Upper lobe of left lung (tissue), 6 donors: ENCODE measurements around the gene MICALL1. TPM values are rescaled to one million over a fixed set of nuclear protein-coding genes. Genes with fewer than 3 reads are reported as not detected.

Source experiments
- ATAC-seq, 2 donors: fragments of 200-7000 bp; cut with Tn5 transposase; one replicate each; pipeline ENCODE4 v1.9.1; 2022; ENCODE audit warnings: mild to moderate bottlenecking in 2 of 2, moderate library complexity in 2 of 2; ENCODE audit not compliant: low FRiP score in 2 of 2
- DNase-seq, 2 donors: peaks; one replicate each; pipeline ENCODE4 v3.0.0-alpha.2; 2019 to 2020
- H3K27ac ChIP-seq, 4 donors: fragments of 200-600 bp; sonication (generic); one replicate each; pipeline ENCODE4 v1.5.1; 2016 to 2019
- H3K27me3 ChIP-seq, 4 donors: fragments of 200-600 bp; sonication (generic); one replicate each; pipeline ENCODE4 v1.5.1; 2017 to 2019
- H3K36me3 ChIP-seq, 4 donors: fragments of 200-600 bp; sonication (generic); one replicate each; pipeline ENCODE4 v1.5.1; 2016 to 2019
- H3K4me1 ChIP-seq, 4 donors: fragments of 200-600 bp; sonication (generic); one replicate each; pipeline ENCODE4 v1.5.1; 2018 to 2019
- H3K4me3 ChIP-seq, 4 donors: fragments of 200-600 bp; sonication (generic); one replicate each; pipeline ENCODE4 v1.5.1; 2017 to 2019; ENCODE audit warnings: mild to moderate bottlenecking in 2 of 4, moderate library complexity in 1 of 4
- H3K9me3 ChIP-seq, 4 donors: fragments of 200-600 bp; sonication (generic); one replicate each; pipeline ENCODE4 v1.5.1; 2018 to 2019
- EP300 ChIP-seq, 4 donors: sonication (generic); formaldehyde crosslinking; IDR thresholded peaks; one replicate each; pipeline ENCODE4 v1.5.1; 2017; ENCODE audit warnings: antibody characterized with exemption in 4 of 4, control low read depth in 2 of 4
- POLR2A ChIP-seq, 4 donors: fragments of 450-650 bp; IDR thresholded peaks; one replicate each; pipeline ENCODE4 v1.5.1; 2016 to 2017; ENCODE audit warnings: antibody characterized with exemption in 4 of 4, mild to moderate bottlenecking in 2 of 4
- POLR2AphosphoS5 ChIP-seq, 2 donors: sonication (generic); formaldehyde crosslinking; IDR thresholded peaks; one replicate each; pipeline ENCODE4 v1.5.1; 2017; ENCODE audit warnings: antibody characterized with exemption in 2 of 2
- WGBS, 2 donors: methylation state at CpG; one replicate each; pipeline ENCODE4 v1.1.5; 2017 to 2018; 5-methylcytosine and 5-hydroxymethylcytosine counted together
- total RNA-seq, 6 donors: library from RNA; depleted of rRNA in 4 of 6; stranded (reverse); fragments of >200 nt in 4 of 6; gene quantifications; one replicate each; pipeline versions ENCODE4 v1.1.0 to v1.2.1, GENCODE V29; 2016 to 2021
- TF ChIP-seq, protein P1 (sequence below), 6 experiments: fragments of 450-650 bp in 4 of 6; fragments of 200-600 bp in 2 of 6; sonication (generic) in 2 of 6; IDR thresholded peaks; one replicate each; pipeline ENCODE4 v1.5.1; 2016 to 2019; ENCODE audit warnings: antibody characterized with exemption in 6 of 6
- donor health status: DM: no; HTN: no; CAD: no; lungs with moderate emphysema.
- donor health status: DM: no; HTN: yes; CAD: no; lungs with severe emphysema.

MICALL1 gene
- total RNA-seq, 6 donors from 2014 or later = 24.3 to 47.1 (median 37.3) TPM

DNA sequence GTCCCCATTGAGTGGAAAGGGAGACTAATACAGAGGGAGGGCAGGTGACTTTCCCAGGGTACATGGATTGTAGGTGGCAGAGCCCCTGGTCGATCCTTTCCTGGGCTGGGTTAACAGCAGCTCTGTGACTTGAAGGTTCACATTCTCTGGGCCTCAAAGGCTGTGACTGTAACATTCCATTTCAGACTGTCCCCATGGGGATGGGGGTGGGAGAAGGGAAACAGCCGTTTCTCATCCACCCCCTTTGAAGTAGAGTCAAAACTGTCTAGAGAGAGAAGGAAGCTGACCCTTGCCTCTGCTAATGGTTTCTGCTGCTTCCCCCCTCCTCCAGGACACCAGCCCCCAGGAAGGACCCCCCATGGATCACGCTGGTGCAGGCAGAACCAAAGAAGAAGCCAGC lies 19.2 kb downstream of the MICALL1 start:
- Histone ChIP-seq H3K27me3 (no peaks in the 10 kb centered on the region), H3K4me3 (no peak overlapping the region), H3K36me3 (peaks cover 0 to 91% (median 58%) of the 10 kb centered on the region in 4 donors), H3K9me3 (no peaks in the 10 kb centered on the region), H3K27ac (no peak overlapping the region), H3K4me1 (peaks cover 3 to 13% (median 9%) of the 10 kb centered on the region in 4 donors)
- 60 to 77% methylated on average over 1 to 3 of the region's 3 CpGs for WGBS, 2 donors
- no peak for DNase-seq
- no peak for ATAC-seq
- no peak for TF ChIP-seq POLR2A (IDR thresholded peaks at IDR 0.05)
- TF ChIP-seq POLR2AphosphoS5 (IDR thresholded peaks at IDR 0.05) = no peak
- TF ChIP-seq EP300 (IDR thresholded peaks at IDR 0.05) = no peak
- TF ChIP-seq, protein P1, sequence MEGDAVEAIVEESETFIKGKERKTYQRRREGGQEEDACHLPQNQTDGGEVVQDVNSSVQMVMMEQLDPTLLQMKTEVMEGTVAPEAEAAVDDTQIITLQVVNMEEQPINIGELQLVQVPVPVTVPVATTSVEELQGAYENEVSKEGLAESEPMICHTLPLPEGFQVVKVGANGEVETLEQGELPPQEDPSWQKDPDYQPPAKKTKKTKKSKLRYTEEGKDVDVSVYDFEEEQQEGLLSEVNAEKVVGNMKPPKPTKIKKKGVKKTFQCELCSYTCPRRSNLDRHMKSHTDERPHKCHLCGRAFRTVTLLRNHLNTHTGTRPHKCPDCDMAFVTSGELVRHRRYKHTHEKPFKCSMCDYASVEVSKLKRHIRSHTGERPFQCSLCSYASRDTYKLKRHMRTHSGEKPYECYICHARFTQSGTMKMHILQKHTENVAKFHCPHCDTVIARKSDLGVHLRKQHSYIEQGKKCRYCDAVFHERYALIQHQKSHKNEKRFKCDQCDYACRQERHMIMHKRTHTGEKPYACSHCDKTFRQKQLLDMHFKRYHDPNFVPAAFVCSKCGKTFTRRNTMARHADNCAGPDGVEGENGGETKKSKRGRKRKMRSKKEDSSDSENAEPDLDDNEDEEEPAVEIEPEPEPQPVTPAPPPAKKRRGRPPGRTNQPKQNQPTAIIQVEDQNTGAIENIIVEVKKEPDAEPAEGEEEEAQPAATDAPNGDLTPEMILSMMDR (IDR thresholded peaks at IDR 0.05) = no peak

DNA sequence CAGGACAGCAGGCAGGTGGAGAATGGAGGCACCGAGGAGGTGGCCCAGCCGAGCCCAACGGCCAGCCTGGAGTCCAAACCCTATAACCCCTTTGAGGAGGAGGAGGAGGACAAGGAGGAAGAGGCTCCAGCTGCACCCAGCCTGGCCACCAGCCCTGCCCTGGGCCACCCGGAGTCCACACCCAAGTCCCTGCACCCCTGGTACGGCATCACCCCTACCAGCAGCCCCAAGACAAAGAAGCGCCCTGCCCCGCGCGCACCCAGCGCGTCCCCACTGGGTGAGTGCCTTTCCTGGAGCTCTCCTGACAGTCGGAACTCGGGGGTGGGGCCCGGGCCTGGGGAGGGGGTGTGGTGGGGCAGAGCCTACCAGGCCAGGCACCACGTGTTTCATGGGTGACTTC lies 19.7 kb downstream of the MICALL1 start:
- ATAC-seq (no peak), DNase-seq (peak in 1 of 2 donors; percentile 79)
- no peak overlapping the region for H3K27ac ChIP-seq
- 93 to 98% methylated on average over 3 to 8 of the region's 15 CpGs for WGBS, 2 donors
- no peak overlapping the region for H3K4me3 ChIP-seq
- peaks cover 0 to 91% (median 58%) of the 10 kb centered on the region in 4 donors for H3K36me3 ChIP-seq
- H3K9me3 ChIP-seq = no peaks in the 10 kb centered on the region
- TF ChIP-seq POLR2A (IDR thresholded peaks at IDR 0.05) (no peak), POLR2AphosphoS5 (IDR thresholded peaks at IDR 0.05) (no peak), EP300 (IDR thresholded peaks at IDR 0.05) (no peak)
- TF ChIP-seq, protein P1 (IDR thresholded peaks at IDR 0.05) = no peak
- peaks cover 4 to 17% (median 13%) of the 10 kb centered on the region in 4 donors for H3K4me1 ChIP-seq
- no peaks in the 10 kb centered on the region for H3K27me3 ChIP-seq

DNA sequence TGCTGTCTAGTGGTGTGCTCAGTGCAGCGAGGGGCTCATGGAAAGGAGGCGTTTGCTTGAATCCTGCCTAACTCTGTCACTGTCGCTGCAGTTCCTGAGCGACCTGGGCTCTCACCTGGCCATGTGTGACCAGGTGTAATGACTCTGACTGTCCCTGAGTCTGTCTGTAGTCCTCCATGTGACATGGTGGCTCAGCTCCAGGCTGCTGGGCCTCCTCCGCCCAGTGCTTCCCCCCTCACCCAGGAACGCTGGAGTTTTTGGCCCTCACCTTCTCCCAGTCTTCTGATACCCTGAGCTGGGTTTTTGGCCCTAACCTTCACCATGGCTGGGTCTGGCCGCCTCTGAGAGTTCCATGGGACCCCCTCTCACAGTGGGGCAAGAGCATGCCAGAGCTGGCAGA lies 20.3 kb downstream of the MICALL1 start:
- Histone ChIP-seq H3K4me1 (peaks cover 4 to 21% (median 18%) of the 10 kb centered on the region in 4 donors), H3K36me3 (peaks cover 0 to 86% (median 54%) of the 10 kb centered on the region in 4 donors), H3K27me3 (no peaks in the 10 kb centered on the region), H3K4me3 (no peak overlapping the region), H3K9me3 (no peaks in the 10 kb centered on the region), H3K27ac (no peak overlapping the region)
- 92% methylated on average over 5 to 7 of the region's 7 CpGs for WGBS, 2 donors
- TF ChIP-seq, protein P1 (IDR thresholded peaks at IDR 0.05) = no peak
- TF ChIP-seq POLR2AphosphoS5 (IDR thresholded peaks at IDR 0.05) (no peak), EP300 (IDR thresholded peaks at IDR 0.05) (no peak), POLR2A (IDR thresholded peaks at IDR 0.05) (no peak)
- DNase-seq (no peak), ATAC-seq (no peak)

DNA sequence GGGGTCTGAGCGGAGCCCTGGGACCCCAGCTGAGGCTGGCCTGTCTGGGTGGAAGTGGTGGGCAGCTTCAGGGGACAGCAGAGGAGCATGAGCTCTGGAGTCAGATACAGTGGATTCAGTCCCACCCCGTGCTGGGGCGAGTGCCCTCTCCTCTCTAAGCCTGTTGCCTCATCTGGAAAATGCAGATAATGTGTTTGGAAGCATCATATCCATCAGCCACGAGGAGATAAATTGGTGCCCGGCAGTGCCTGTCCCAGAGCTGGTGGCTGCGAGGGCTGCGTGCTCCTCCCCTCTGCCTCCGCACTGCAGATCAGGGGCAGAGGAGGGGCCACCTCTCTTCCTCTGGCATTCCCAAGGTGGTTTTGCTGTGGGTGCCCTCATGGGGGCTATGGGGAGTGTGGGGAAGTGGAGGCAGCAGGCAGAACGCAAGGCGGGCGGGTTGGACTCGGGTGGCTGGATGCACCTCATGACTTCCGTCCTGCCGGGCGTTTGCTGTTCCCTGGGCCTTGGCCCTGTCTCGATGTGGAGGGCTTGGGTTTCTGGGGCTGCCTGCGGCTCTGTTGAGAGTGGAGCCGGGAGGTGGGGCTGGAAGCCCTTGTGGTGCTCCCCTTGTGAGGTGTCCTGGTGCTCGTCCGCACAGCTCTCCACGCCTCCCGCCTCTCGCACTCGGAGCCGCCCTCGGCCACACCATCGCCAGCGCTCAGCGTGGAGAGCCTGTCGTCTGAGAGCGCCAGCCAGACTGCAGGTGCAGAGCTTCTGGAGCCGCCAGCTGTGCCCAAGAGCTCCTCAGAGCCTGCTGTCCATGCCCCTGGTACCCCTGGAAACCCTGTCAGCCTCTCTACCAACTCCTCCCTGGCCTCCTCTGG lies 20.9 kb downstream of the MICALL1 start:
- H3K9me3 ChIP-seq = no peaks in the 10 kb centered on the region
- H3K36me3 ChIP-seq = peaks cover 0 to 86% (median 52%) of the 10 kb centered on the region in 4 donors
- H3K4me1 ChIP-seq = peaks cover 8 to 26% (median 21%) of the 10 kb centered on the region in 4 donors
- 94 to 97% methylated on average over 24 to 32 of the region's 32 CpGs for WGBS, 2 donors
- ATAC-seq = no peak
- DNase-seq = peak in 1 of 2 donors; percentile 78
- no peak overlapping the region for H3K4me3 ChIP-seq
- no peak overlapping the region for H3K27ac ChIP-seq
- TF ChIP-seq, protein P1 (IDR thresholded peaks at IDR 0.05) = no peak
- TF ChIP-seq EP300 (IDR thresholded peaks at IDR 0.05) = no peak
- no peak for TF ChIP-seq POLR2A (IDR thresholded peaks at IDR 0.05)
- no peak for TF ChIP-seq POLR2AphosphoS5 (IDR thresholded peaks at IDR 0.05)
- H3K27me3 ChIP-seq = no peaks in the 10 kb centered on the region
